H9 (cell line): ENCODE results near the gene RBM14. TPM values are rescaled to one million over a fixed set of nuclear protein-coding genes. Genes with fewer than 3 reads are reported as not detected.

Experiments
- DNase-seq: peaks from one replicate; pipeline ENCODE4 v3.0.0-alpha.2; 2017
- H2AFZ ChIP-seq: one replicate; pipeline ENCODE4 v1.6.1; 2013; ENCODE audit warnings: mild to moderate bottlenecking, low read length, control low read depth, moderate library complexity
- H2AK5ac ChIP-seq: 2 replicates; pipeline ENCODE4 v1.6.1; 2013; ENCODE audit warnings: low read length, control low read depth, mixed read lengths; ENCODE audit not compliant: insufficient read length
- H2BK120ac ChIP-seq: one replicate; pipeline ENCODE4 v1.6.1; 2013; ENCODE audit warnings: low read depth, mild to moderate bottlenecking, low read length, control low read depth, inconsistent platforms; ENCODE audit not compliant: poor library complexity, severe bottlenecking
- H2BK12ac ChIP-seq: 2 replicates; pipeline ENCODE4 v1.6.1; 2013; ENCODE audit warnings: low read length, control low read depth, mixed read lengths, low read depth; ENCODE audit not compliant: insufficient read length
- H2BK15ac ChIP-seq: 2 replicates; pipeline ENCODE4 v1.6.1; 2013; ENCODE audit warnings: low read depth, low read length, control low read depth
- H2BK20ac ChIP-seq: one replicate; pipeline ENCODE4 v1.6.1; 2013; ENCODE audit warnings: low read depth, mild to moderate bottlenecking, low read length, control low read depth, inconsistent platforms; ENCODE audit not compliant: poor library complexity, severe bottlenecking
- H2BK5ac ChIP-seq: 2 replicates; pipeline ENCODE4 v1.6.1; 2013; ENCODE audit warnings: low read length, control low read depth, mixed read lengths; ENCODE audit not compliant: insufficient read length
- H3K14ac ChIP-seq: 2 replicates; pipeline ENCODE4 v1.6.1; 2013; ENCODE audit warnings: low read length, control low read depth; ENCODE audit not compliant: insufficient read depth
- H3K18ac ChIP-seq: 2 replicates; pipeline ENCODE4 v1.6.1; 2013; ENCODE audit warnings: low read depth, mild to moderate bottlenecking, mixed read lengths, low read length, control low read depth; ENCODE audit not compliant: insufficient read length
- H3K23ac ChIP-seq: 2 replicates; pipeline ENCODE4 v1.6.1; 2013; ENCODE audit warnings: low read length, control low read depth, mixed read lengths, low read depth; ENCODE audit not compliant: insufficient read length
- H3K23me2 ChIP-seq: 2 replicates; pipeline ENCODE4 v1.6.1; 2013; ENCODE audit warnings: low read depth, mild to moderate bottlenecking, mixed read lengths, low read length, control low read depth; ENCODE audit not compliant: insufficient read length, poor library complexity, severe bottlenecking
- H3K27ac ChIP-seq: 2 replicates; pipeline ENCODE4 v1.5.1; 2013; ENCODE audit warnings: low read length, control low read depth, mixed read lengths, low read depth; ENCODE audit not compliant: insufficient read length
- H3K27me3 ChIP-seq: 2 replicates; pipeline ENCODE4 v1.6.1; 2013; ENCODE audit warnings: low read length, control low read depth, inconsistent platforms; ENCODE audit not compliant: insufficient read depth
- H3K4ac ChIP-seq: 2 replicates; pipeline ENCODE4 v1.6.1; 2013; ENCODE audit warnings: low read depth, mild to moderate bottlenecking, control low read depth, inconsistent platforms, low read length, moderate library complexity
- H3K4me1 ChIP-seq: 2 replicates; pipeline ENCODE4 v1.6.1; 2013; ENCODE audit warnings: low read length, control low read depth, inconsistent platforms; ENCODE audit not compliant: insufficient read depth
- H3K4me2 ChIP-seq: 2 replicates; pipeline ENCODE4 v1.6.1; 2013; ENCODE audit warnings: low read length, control low read depth, mixed read lengths; ENCODE audit not compliant: insufficient read length, insufficient read depth
- H3K56ac ChIP-seq: 2 replicates; pipeline ENCODE4 v1.6.1; 2013; ENCODE audit warnings: low read depth, mild to moderate bottlenecking, mixed read lengths, low read length, control low read depth; ENCODE audit not compliant: insufficient read length
- H3K79me1 ChIP-seq: 2 replicates; pipeline ENCODE4 v1.6.1; 2013; ENCODE audit warnings: low read depth, mild to moderate bottlenecking, moderate library complexity, low read length, control low read depth, inconsistent platforms; ENCODE audit not compliant: insufficient read depth, poor library complexity, severe bottlenecking
- H3K79me2 ChIP-seq: 2 replicates; pipeline ENCODE4 v1.6.1; 2013; ENCODE audit warnings: low read length, control low read depth, inconsistent platforms; ENCODE audit not compliant: insufficient read depth
- H3K9ac ChIP-seq: 2 replicates; pipeline ENCODE4 v1.6.1; 2013; ENCODE audit warnings: low read length, control low read depth, mixed read lengths; ENCODE audit not compliant: insufficient read length; ENCODE audit errors: extremely low read depth
- H3K9me3 ChIP-seq: one replicate; pipeline ENCODE4 v1.6.1; 2013; ENCODE audit warnings: low read depth, low read length, inconsistent platforms; ENCODE audit not compliant: control insufficient read depth
- H3T11ph ChIP-seq: one replicate; pipeline ENCODE4 v1.6.1; 2013; ENCODE audit warnings: mild to moderate bottlenecking, low read length, control low read depth, inconsistent platforms
- H4K20me1 ChIP-seq: one replicate; pipeline ENCODE4 v1.6.1; 2013; ENCODE audit not compliant: control insufficient read depth, insufficient read length, insufficient read depth
- H4K5ac ChIP-seq: 2 replicates; pipeline ENCODE4 v1.6.1; 2013; ENCODE audit warnings: low read depth, mild to moderate bottlenecking, mixed read lengths, low read length, control low read depth; ENCODE audit not compliant: insufficient read length
- H4K8ac ChIP-seq: replicated peaks from 2 replicates; pipeline ENCODE4 v1.6.1; 2013; ENCODE audit warnings: low read length, control low read depth, mixed read lengths, low read depth; ENCODE audit not compliant: insufficient read length
- H4K91ac ChIP-seq: 2 replicates; pipeline ENCODE4 v1.6.1; 2013; ENCODE audit warnings: low read depth, mild to moderate bottlenecking, moderate library complexity, mixed read lengths, low read length, control low read depth; ENCODE audit not compliant: insufficient read length
- H3K27ac Mint-ChIP-seq, 3 experiments: 2 replicates in 2 of 3; 3 replicates in 1 of 3; pipeline ENCODE4 v1.8.0; 2020 to 2021; ENCODE audit warnings: mixed read lengths in 3 of 3, mild to moderate bottlenecking in 1 of 3, moderate library complexity in 1 of 3
- H3K27me3 Mint-ChIP-seq: 2 replicates; pipeline ENCODE4 v1.8.0; 2021; ENCODE audit warnings: low read depth, mild to moderate bottlenecking, moderate library complexity, mixed read lengths
- H3K36me3 Mint-ChIP-seq, 3 experiments: 2 replicates in 2 of 3; 3 replicates in 1 of 3; pipeline ENCODE4 v1.8.0; 2020 to 2021; ENCODE audit warnings: low read depth in 3 of 3, mixed read lengths in 3 of 3; ENCODE audit not compliant: insufficient read depth in 1 of 3
- H3K4me1 Mint-ChIP-seq, 2 experiments: 2 replicates each; pipeline ENCODE4 v1.8.0; 2020; ENCODE audit warnings: mixed read lengths in 2 of 2
- H3K4me3 Mint-ChIP-seq, 2 experiments: 2 replicates in 1 of 2; 3 replicates in 1 of 2; pipeline ENCODE4 v1.8.0; 2020 to 2021; ENCODE audit warnings: mild to moderate bottlenecking in 2 of 2, mixed read lengths in 2 of 2, moderate library complexity in 1 of 2
- H3K9me3 Mint-ChIP-seq, 2 experiments: 2 replicates in 1 of 2; 3 replicates in 1 of 2; pipeline ENCODE4 v1.8.0; 2020; ENCODE audit warnings: mild to moderate bottlenecking in 2 of 2, mixed read lengths in 2 of 2, moderate library complexity in 1 of 2
- WGBS: extraction: QIAGEN DNeasy Blood & Tissue Kit; methylation state at CpG from one replicate; pipeline ENCODE4 v1.1.7; 2013; ENCODE audit warnings: missing lambda C conversion rate, low lambda C conversion rate, mixed read lengths; ENCODE audit not compliant: insufficient read length; ENCODE audit errors: extremely low coverage; 5-methylcytosine and 5-hydroxymethylcytosine counted together
- total RNA-seq: library from RNA; stranded (reverse); gene quantifications from 2 replicates; pipeline ENCODE4 v1.2.1, GENCODE V29; 2021
- TF ChIP-seq, protein P1 (sequence below): fragments of 200-600 bp; sonication (generic); conservative IDR thresholded peaks from 3 replicates; pipeline ENCODE4 v1.8.0; 2021; ENCODE audit warnings: antibody characterized with exemption, mild to moderate bottlenecking

The RBM14 gene
- total RNA-seq, 1 experiment from 2014 or later, result 171 TPM

DNA sequence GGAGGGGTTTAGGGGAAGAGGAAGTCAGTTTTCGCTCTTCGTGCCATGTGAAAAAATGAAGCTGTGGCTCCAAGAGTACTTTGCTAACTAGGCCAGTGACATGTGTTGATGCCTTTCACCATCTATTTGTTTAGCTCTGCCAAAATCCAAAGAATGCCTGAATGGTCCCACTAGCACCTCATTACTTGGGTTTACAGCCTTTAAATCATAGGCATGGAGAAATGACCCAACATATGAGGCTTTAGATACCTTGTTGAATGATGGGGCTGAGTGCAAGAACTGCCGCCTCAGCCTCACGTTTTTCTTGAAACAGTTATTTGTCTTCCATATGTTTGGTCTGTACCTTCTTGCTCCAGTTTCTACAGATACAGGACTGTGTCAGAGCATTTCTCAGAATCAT, 30.4 kb downstream of the RBM14 start:
- Histone ChIP-seq H3K14ac (no peak overlapping the region), H4K20me1 (no peaks in the 10 kb centered on the region), H3K79me2 (peaks cover 44% of the 10 kb centered on the region), H3K56ac (no peak overlapping the region), H2BK120ac (no peak overlapping the region), H2BK15ac (no peak overlapping the region), H3K23ac (no peak overlapping the region), H2AFZ (no peak overlapping the region), H3K4ac (no peak overlapping the region), H3T11ph (no peak overlapping the region), H2BK12ac (no peak overlapping the region), H4K5ac (no peak overlapping the region), H2BK5ac (no peak overlapping the region), H3K27me3 (no peaks in the 10 kb centered on the region), H3K23me2 (no peaks in the 10 kb centered on the region), H3K9me3 (no peaks in the 10 kb centered on the region), H3K4me2 (no peak overlapping the region), H4K91ac (no peak overlapping the region), H3K79me1 (peaks cover 2% of the 10 kb centered on the region), H3K18ac (no peak overlapping the region), H3K9ac (no peak overlapping the region), H4K8ac (no peak overlapping the region), H2AK5ac (no peak overlapping the region), H2BK20ac (no peak overlapping the region), H3K4me1 (no peaks in the 10 kb centered on the region), H3K27ac (no peak overlapping the region)
- Mint-ChIP-seq H3K9me3 (no peaks in the 10 kb centered on the region), H3K27me3 (no peaks in the 10 kb centered on the region), H3K4me3 (no peak overlapping the region), H3K4me1 (peaks cover 40 to 44% of the 10 kb centered on the region in 2 experiments), H3K27ac (peak overlapping the region in 1 of 3 experiments; percentile 71; a peak in 2 of 7 replicates), H3K36me3 (peaks cover 75 to 95% (median 93%) of the 10 kb centered on the region in 3 experiments)
- no peak for DNase-seq
- TF ChIP-seq, protein P1, sequence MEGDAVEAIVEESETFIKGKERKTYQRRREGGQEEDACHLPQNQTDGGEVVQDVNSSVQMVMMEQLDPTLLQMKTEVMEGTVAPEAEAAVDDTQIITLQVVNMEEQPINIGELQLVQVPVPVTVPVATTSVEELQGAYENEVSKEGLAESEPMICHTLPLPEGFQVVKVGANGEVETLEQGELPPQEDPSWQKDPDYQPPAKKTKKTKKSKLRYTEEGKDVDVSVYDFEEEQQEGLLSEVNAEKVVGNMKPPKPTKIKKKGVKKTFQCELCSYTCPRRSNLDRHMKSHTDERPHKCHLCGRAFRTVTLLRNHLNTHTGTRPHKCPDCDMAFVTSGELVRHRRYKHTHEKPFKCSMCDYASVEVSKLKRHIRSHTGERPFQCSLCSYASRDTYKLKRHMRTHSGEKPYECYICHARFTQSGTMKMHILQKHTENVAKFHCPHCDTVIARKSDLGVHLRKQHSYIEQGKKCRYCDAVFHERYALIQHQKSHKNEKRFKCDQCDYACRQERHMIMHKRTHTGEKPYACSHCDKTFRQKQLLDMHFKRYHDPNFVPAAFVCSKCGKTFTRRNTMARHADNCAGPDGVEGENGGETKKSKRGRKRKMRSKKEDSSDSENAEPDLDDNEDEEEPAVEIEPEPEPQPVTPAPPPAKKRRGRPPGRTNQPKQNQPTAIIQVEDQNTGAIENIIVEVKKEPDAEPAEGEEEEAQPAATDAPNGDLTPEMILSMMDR, result no peak
- WGBS, result no CpG with 5 or more reads among the region's 4 CpGs
